ENCODE data around the gene MYRFL.

Gene MYRFL

GRCh38 chr12:69961246-69961645 is 136.2 kb downstream of the MYRFL start:
- TF ChIP-seq CTCF (IDR thresholded peaks at IDR 0.05; ENCODE audit: insufficient read depth, missing control alignments) = no peak
- DNase-seq (ENCODE audit: insufficient read length, low spot score) = no peak
- no peak for FAIRE-seq

- no peak for DNase-seq (ENCODE audit: insufficient read length, low spot score)
- FAIRE-seq = no peak
- TF ChIP-seq CTCF (IDR thresholded peaks at IDR 0.05; ENCODE audit: insufficient read depth, missing control alignments) = no peak
Measured at GRCh38 chr12:69966409-69966808, 141.4 kb downstream of the MYRFL start.

GRCh38 chr12:69966839-69967238 is 141.8 kb downstream of the MYRFL start:
- DNase-seq (ENCODE audit: insufficient read length, low spot score) = no peak
- TF ChIP-seq CTCF (IDR thresholded peaks at IDR 0.05; ENCODE audit: insufficient read depth, missing control alignments) = no peak
- FAIRE-seq = no peak

- TF ChIP-seq CTCF (IDR thresholded peaks at IDR 0.05; ENCODE audit: insufficient read depth, missing control alignments) = no peak
- DNase-seq (ENCODE audit: insufficient read length, low spot score) (no peak), FAIRE-seq (no peak)
Measured at GRCh38 chr12:69969011-69969410, 144.0 kb downstream of the MYRFL start.

DNA sequence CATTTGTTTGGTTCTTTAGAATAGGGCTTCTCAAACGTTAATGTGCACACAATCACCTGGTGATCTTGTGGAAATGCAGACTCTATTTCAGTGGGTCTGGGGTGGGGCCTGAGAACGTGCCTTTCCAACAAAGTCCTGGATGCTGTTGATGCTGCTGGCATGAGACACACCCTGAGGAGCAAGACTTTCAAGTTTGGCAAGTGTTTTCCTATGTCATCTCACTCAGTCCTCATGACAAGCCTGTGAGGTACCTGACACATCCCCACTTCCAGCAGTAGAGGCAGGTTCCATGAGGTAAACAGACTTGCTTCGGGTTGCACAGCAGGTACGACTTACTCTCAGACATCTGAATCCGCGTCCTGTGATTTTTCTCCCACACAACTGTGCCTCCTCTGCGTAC is 147.1 kb downstream of the MYRFL start:
- TF ChIP-seq CTCF (IDR thresholded peaks at IDR 0.05; ENCODE audit: insufficient read depth, missing control alignments) = no peak
- no peak for FAIRE-seq
- no peak for DNase-seq (ENCODE audit: insufficient read length, low spot score)

GRCh38 chr12:69978020-69978419 is 153.0 kb downstream of the MYRFL start:
- no peak for TF ChIP-seq CTCF (IDR thresholded peaks at IDR 0.05; ENCODE audit: insufficient read depth, missing control alignments)
- FAIRE-seq (no peak), DNase-seq (ENCODE audit: insufficient read length, low spot score) (no peak)

DNA sequence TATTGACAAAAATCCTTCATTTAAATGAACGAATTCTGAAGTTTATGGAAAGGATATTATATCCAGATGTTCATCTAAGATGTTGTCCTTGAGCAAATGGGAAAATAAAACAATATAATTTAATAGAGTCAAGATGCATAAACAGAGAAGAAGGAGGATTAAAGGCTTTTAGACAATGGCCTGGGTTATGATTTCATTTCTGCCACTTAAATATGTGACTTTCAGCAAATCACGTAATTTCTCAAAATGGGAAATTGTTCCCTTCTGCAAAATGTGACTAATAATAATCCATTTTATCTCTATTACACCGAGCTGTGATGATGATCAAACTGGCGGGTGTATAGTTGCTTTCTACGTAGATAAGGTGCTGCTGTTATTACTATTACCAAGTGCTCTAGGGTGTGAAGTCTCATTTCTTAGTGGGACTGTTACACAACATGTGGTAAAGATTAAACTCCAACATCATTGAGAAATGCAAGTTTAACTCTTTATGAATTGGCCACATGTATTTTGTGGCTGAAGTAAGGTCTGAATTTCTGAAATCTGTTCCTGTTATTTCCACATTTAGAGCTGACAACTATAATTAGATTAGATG is 157.0 kb downstream of the MYRFL start:
- DNase-seq (ENCODE audit: insufficient read length, low spot score) (no peak), FAIRE-seq (no peak)
- no peak for TF ChIP-seq CTCF (IDR thresholded peaks at IDR 0.05; ENCODE audit: insufficient read depth, missing control alignments)

Measured in D721Med (cell line).